DOHH2 (cell line): ENCODE data around the gene SCYGR3.

Experiments used
- CTCF ChIP-seq: fragments of 200-600 bp; sonication (generic); IDR thresholded peaks from one replicate; pipeline ENCODE4 v1.5.1; 2014; ENCODE audit warnings: antibody characterized with exemption, mild to moderate bottlenecking, low read depth, low read length; ENCODE audit not compliant: poor library complexity, severe bottlenecking
- EZH2phosphoT487 ChIP-seq: fragments of 200-600 bp; sonication (generic); IDR thresholded peaks from 2 replicates; pipeline ENCODE4 v1.6.1; 2017; ENCODE audit warnings: borderline replicate concordance, mild to moderate bottlenecking, antibody characterized with exemption, low read length, moderate library complexity, mixed read lengths

GRCh38 chr2:227597998-227598397 lies 16.6 kb downstream of the SCYGR3 start:
- no peak for TF ChIP-seq CTCF
- TF ChIP-seq EZH2phosphoT487, result no peak
